SKM-1 (cell line): Measurements from ENCODE around the gene PDE2A.

Experiments
- DNase-seq: peaks from one replicate; lab custom pipeline; 2025; ENCODE audit not compliant: unreplicated experiment; lab: John Stamatoyannopoulos, UW

PDE2A gene

DNA sequence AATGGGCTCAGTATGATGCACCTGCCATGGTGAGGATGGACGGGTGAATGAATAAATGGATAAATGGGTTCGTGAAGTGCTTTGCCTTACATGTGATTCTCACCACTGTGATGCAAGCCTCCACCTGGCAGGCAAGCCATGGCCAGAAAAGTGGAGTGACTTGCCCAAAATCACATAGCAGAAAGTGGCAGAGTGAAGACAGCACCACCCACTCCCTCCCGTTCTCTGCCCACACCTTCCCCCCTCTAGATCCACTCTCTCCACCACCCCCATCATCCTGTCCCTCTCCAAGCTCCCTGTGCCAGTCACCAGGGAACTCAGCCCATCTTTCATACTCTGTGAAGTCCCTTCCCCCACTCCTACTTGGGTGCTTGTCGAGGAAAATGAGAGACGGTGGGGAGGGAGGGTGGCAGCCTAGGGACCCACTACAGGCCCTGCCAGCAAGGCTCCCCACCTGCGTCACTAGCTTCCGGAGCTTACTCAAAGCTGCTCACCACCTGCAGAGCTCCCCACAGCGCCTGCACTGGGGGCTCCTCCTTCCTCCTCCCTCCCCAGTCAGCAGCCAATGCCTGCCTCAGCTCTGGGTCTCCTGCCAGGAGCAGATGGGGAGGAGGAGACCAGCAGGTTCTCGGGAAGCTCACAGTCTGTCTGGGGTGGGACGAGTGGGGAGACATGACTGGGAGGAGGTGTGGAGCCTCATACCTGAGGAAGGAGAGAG is 82.3 kb downstream of the PDE2A start:
- DNase-seq = no peak

DNA sequence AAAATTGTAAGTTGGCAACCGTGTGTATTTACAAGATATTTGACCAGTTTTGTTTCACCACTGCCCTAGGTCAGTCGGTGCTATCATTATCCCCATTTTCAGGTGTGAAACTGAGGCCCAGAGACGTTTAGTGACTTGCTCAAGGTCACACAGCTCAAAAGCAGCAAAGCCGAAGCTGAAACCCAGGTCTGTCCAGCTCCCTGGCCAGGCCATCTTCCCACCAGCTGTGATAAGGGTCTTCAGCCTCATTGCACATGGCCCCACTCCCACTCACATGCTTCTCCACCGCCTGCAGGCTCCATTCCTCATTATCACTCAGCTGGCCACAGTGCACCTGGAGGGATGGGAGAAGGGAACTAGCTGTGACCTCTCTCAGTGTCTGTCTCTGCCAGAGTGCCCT is 83.2 kb downstream of the PDE2A start:
- no peak for DNase-seq

DNA sequence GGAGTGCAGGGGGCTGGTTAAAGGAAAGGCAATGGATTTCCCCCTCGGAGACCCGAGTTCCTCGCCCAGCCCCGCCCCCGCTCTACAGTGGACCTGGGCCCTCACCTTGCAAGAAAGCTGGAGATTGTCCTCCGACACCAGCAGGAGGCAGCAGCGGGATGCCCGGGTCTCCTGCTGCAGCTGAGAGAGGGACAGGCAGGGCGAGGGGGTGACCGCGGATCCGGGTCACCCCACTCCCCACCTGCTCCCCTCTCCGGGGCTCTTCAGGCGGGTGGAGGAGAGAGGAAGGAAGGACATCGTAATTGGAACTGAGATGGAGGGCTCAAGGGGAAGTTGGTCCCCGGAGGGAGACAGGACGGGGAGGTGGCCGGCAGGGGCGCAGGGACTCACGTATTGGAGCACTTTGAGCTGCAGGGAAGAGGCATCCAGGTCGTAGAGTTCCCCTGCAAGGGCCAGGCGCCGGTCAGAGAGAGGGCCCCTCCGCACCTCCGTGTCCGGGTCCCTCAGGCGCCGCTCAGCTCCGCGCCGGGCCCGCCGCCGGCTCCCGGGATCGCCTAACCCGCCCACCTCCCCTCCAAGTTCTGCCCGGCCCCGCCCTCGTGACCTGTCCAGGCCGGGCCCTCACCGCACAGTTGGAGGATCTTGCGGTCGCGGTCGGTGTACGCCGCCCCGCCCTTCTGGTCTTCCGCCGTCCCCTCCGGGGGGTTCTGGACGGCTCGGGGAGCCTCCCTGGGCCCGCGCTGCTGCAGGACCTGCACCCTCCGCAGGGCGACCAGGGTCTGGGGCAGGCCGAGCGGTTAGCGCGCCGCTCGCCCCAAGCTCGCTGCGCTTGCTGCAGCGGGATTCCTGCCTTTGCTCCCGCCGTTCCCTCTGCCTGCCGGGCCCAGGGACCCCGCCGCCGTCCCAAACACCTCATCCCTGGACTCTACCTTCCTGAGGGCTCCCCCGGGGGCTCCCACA is 84.1 kb downstream of the PDE2A start:
- DNase-seq = no peak

DNA sequence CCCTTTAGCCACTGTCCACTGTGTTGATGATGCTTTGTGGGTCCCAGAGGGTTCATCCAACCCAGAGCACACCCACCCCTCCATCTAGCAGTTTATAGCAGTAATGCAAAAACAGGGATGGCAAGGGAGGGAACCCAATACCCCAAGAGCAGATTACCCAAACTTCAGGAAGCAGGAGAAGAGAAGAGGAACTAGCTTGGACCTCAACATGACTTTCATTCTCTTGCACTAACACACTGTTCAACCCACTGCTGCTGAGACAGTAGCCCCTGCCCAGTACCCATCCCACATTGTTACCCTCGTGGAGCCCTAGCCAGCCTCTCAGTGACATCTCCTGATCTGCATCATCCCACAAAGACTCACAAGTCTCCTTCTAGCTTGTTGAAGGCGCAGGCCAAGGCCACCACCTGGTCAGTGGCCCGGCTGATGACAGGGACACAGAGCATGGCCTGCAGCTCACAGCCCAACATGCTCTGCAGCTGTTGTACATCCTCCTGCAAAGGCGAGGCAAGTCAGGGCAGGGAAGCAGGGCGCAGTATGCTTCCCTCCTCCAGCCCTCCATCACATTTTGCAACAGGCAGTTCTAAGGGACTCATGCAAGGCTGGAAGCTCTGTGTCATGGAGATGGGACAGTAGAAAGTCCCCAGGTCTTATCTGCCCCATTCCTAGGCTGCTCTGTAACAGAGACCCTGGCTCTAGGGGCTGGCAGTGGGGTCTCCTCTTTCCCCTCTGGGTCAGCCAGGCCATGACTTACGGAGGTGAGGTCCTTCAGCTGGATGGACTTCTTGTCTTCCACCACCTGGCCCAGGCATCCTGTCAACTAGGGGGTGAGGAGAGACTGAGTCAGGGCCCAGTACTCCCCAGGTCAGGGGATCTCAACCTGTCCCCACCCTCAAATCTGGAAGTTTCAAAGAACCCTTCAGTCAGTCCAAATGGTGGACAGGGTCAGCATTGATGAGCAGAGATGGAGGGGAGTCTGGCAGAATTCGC is 85.5 kb downstream of the PDE2A start:
- no peak for DNase-seq

DNA sequence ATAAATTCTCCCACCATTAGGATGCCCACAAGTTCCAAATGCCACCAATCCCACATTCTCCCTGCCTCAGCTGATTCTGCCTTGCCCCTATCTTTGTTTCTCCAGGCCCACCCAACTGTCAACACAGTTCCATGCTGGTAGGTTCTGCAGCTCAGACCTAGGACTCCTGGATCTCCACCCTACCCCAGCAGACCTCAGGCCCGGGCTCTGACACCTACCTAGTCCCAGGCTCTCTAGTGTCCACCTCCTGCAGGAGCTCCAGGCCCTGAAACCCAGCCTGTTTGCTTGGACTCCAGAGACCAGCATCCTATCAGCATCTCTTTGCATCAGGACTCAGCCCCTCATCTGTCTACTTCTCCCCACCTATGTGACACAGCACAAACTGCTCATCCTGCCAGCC is 86.5 kb downstream of the PDE2A start:
- no peak for DNase-seq

DNA sequence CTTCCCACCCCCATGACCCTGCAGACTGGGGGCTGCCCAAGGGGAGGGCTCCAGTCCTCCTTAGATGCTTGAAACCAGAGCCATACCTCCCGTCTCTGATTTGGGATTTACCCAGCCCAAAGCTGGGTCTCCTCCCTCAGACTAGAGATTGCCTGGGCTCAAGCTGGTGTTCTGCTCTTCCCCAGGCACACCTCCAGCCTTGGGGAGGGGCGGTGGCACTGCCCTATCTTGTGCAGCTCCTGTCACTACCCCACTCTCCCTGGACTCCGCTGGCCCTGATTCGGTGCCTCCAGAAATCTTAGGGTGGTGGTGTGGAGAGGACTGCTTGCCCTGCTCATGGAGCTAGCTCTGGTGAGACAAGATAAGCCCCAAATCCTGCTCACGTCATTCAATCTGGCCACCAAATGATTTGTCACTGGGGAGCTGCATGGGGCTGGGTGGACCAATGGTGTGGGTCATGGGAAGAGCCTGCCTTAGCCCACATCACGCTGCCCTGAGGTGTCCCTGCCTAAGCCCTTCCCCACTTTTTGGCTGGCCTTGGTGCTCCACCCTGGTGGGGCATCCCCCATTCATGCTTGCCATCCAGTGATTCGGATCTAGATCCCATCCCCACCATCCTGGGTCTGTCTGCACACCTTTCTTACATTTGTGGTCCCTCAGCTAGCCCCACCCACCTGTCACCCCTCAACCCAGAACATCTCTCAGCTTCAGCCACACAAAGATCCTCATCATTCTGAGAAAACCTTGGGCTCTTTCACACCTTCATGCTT is 87.7 kb downstream of the PDE2A start:
- DNase-seq = no peak

DNA sequence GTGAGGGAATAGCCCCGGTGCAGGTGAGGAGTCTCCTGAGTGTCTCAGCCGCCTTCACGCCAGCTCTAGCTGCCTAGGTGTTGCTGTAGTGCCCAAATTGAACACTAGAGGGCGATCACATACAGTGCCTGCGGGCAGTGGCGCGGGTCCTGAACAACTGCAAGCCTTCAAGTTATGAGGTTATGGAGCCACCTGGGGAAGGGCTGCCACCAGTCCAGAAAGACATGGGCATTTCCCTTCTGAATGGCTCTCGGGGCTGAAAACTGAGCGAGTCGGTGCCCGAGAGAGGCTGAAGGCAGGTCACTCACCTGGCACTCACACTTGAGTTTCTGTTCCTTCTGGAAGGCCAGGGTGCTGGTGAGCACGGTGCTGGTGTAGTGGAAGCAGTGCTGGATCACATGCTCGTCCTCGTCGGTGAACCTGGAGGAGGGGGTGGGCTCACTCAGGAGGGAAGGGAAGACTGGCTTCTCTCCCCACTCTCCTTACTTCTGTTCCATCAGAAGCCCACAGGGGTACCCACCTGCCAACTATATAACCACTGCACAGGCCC is 88.4 kb downstream of the PDE2A start:
- peak; percentile 37 for DNase-seq

DNA sequence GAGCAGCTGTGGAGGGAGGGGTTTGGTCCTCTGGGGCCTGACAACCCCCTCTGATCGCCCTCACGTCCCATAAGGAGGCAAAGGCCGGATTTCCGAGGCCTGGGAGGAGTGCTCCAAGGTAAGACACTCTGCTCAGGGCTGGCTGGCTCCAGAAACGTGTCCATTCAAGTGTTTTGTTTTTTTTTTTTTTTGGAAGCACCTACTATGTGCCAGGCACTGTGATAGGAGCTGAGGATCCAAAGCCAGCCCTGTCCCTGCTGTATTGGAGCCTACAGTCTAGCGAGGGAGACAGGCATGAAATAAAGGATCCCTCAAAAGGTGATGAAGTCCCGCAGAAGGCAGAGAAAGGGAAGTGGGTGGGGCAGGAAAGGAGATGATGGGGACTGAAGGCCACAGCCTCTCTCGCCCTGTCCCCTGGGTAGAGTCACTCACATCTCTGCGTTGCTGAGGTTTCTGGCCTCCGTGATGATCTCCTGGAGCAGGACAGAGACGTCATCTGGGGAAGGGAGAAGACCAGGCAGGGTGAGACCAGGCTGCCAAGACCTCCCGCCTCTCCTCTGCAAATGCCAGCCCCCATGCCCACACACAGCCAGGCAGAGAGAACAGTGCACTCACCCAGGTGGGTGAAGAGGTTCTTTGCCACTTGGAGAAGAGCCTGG is 89.2 kb downstream of the PDE2A start:
- DNase-seq = no peak

DNA sequence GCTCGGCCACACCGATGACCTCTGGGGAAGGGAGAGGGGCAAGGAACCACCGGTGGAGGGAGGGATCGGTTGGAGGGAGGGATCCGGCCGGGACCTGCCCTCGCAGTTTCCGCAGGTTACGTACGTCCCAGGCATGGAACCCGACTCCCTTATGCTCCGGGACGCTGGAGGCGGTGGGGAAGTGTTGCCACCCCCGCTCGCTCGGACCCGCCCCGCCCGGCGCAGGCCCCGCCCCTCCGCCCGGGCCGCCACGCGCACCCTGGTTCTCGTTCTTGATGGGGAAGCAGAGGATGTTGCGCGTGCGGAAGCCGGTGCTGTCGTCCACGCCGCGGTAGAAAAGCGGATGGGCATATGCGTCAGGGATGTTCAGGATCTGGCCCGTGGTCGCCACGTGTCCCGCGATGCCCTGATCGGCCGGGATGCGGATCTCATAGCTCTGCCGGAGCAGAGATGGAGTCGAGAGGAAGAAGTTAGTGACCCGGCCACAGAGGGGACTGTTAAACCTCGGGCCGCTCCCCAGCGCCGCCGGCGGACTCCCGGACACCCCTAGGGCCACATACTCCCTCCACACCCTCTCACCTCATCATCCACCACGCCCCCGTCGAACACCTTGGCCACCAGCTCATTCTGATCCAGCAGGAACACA is 89.8 kb downstream of the PDE2A start:
- no peak for DNase-seq

DNA sequence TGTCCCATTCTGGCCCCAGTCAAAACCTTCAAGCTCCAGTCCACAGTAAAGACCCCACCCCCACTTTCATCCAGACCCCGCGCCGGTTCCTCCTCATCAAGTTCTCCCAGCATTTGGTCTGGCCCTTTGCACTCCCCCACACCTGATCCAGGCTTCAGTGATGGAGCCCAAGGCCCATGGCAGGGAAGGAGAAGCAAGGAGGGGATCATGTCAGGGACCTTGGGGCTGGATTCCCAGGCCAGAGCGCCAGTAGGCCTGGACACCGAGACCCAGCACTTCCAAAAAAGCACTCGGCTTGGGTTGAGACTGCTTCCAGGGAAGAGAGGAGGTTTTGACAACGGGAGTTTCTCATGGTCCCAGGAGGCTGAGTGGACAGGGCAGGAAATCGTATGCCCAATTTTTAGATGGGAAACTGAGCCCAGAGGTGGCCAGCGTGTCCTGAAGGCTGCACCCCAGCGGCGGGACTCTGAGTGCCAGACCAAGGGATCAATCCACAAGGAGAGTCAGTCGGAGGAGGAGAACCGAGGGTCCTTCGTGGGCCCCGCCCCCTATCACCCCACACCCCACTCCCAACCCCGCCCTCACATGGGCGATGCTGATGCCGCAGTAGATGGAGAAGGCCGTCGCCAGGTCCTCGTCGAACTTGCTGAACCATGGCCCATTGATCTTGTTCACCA is 90.5 kb downstream of the PDE2A start:
- no peak for DNase-seq

DNA sequence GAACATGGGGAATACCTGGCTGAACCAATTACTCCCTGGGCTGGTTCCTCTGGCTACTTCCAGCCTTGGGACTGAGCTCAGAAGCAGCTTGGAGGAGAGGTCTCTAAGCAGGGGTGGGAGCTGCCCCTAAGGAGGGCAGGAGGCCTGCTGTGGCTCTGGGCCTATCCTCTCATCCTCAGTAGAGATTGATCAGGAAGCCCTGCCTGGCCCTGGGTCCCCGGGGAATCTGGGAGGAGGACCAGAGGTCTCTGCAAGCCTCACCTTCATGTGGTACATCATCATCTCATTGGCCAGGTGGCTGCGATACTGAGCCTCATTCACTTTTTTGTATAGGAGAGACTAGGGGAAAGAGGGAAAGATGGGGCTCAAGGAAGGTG is 91.1 kb downstream of the PDE2A start:
- DNase-seq = no peak

DNA sequence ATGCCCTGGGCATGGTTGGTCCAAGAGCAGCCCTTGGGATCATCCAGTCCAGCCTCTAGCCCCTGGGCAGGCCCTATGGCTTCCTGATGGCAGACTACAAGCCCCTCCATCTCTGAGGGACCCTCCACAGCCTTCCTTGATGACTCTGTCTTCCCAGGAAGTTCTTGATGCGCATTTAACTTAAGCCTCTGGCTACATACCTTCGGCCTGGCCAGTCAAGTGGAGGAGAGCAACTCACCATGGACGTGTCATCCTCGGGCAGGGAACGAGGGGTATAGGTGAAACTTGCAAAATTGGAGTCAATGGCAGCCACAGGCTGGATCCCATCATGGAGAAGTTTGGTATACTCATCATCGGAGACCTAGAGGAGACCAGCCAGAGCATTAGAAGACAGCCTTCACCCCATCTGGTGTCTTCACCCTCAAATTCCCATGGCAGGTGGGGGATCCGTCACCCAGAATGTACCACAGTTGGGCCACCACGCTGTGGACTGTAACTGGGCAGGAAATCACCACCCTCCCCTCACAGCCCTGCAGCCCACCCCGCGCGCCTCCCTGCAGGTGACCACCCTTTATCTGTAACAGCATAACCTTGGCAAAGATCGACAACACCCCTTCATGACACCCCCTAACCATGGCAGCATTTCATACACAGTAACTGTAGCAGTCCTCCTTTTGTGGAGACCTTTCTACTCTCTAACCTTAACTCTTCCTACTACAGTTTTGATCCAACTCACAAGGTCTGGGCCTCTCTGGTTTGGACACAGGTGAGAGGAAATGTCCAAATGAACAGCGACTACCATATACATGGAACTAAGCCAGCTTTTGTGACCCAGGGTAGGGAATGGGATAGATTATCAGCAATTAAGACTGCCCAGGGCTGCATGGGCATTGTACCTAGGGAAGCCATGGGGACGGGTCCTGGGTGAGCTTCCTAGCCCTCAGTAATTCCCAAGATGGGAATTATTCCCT is 91.7 kb downstream of the PDE2A start:
- DNase-seq = no peak

DNA sequence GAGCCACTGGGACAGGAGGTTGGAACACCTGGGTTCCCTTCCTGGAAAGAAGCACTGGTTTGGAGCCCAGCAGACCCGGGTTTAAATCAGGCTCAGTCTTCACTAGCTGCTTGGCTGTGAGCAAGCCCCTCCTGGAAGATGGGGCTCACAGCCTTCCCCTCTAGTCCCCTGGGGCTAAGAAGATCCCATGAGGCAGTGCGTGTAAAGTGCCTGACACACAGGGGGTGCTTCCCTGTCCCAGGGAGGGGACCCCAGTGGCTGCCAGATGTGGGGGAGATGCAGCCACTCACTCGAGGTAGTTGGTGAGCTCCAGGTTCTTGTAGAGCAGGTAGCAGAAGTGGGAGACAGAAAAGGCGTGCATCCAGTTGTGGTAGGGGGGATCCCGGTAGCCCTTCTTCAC is 93.2 kb downstream of the PDE2A start:
- no peak for DNase-seq

DNA sequence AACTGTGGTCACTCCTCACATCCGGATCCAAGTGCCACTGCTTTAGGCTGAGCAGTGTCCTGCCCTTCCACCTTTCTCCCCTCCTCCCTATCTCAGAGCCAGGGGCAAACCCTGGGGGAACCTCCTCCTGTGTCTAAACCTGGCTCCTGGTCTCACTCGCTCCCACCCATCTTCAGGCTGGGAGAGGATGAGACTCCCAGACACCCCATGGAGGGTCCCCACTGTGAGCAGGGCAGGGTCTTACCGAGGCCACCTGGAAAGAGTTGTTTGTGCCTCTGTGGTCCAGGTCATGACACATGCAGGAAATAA is 93.6 kb downstream of the PDE2A start:
- no peak for DNase-seq

DNA sequence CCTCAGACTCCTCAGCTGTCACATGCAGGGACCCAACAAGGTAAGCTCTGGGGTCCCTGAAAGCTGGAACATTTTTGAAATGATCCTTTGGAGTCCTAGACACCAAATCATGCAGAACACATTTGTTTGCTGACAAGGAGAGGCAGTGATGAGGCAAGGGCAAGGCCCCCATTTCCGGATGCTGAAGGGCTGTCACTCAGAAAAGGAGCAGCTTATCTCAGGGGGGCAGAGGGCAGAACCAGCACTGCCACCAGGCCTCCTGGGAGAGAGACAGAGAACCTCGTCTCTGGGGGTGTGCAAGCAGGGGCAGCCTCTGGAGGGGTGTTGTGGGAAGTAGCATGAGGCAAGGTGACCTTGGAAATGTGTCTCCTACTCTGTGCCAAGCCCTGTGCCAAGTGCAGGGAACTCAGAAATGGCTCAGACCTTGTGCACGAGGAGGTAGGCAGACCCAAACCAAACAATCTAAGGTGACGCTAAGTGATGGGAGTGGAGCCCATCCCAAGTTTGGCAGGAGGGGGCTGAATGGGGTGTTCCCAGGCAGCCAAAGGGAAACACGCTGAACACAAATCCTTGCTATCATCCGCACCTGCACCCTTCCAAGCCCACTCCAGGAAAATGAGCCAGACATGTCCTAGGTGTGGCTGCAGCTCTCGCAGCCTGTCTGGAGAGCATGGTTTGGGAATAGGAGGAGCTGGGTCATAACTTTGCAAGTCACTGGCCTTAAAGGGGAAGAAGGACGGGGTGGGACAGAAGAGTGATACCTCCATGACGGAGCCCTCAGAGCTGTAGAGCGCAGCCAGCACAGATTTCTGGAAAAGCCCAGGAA is 94.2 kb downstream of the PDE2A start:
- no peak for DNase-seq

DNA sequence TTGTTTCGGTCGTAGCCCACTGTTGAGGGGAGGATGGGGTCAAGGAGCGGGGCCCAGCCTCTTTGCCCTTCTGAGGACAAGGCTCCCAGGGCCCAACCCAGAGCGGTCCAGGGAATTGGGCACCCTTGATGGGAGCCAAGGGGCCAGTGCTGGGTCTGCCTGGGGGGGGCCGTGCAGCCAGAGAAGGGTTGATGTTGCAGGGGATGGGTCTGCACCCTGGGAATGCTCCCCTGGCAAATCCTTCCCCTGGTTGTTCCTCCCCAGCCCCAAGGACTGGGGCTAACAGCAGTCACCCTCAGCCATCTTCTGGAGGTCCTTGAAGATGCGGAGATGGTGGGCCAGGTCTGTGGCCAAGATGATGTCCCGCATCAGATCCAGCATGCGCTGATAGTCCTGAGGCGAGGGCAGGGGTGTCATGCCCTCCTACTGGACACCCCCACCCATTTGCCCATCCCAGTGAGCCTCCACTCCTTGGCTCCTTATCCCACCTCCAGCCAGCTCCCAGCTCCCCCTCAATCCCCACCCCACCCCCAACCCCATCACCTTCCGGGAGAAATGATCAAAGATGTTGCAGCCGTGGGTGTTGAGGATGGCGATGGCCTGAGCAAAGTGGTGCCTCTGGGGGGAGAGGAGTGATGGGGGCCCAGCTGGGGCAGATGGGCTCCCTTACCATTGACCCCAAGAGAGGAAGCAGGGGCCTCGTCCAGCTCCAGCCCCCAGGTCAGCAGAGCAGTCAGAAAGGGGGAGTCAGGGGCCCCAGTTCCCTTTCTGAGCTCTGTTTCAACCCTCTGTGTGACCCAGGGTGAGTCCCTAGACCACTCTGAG is 95.0 kb downstream of the PDE2A start:
- no peak for DNase-seq
